Fibroblast of the aortic adventitia (primary cell): Measurements from ENCODE around the gene TAGLN2. TPM values are rescaled to one million over a fixed set of nuclear protein-coding genes. Genes with fewer than 3 reads are reported as not detected.
"Not testable (repeated sequence)": the region's sequence is repeated elsewhere in the genome, so short reads cannot be mapped to it uniquely, and the experiment has no call there.

ENCODE experiments used
- DNase-seq: peaks from one replicate; pipeline ENCODE4 v3.0.0-alpha.2; 2010; ENCODE audit warnings: low read depth
- H3K4me3 ChIP-seq: 2 replicates; pipeline ENCODE4 v1.5.1; 2011; ENCODE audit warnings: low read depth, mild to moderate bottlenecking, control low read depth, low read length, moderate library complexity
- total RNA-seq: library from RNA; depleted of rRNA; stranded (reverse); fragments of >200 nt; gene quantifications from 2 replicates; pipeline ENCODE4 v1.2.3, GENCODE V29; 2012; ENCODE audit warnings: low replicate concordance
- TF ChIP-seq, protein P1 (sequence below): IDR thresholded peaks from 2 replicates; pipeline ENCODE4 v1.5.1; 2011; ENCODE audit warnings: mild to moderate bottlenecking, low read length, control low read depth, inconsistent platforms; ENCODE audit not compliant: insufficient read depth

The TAGLN2 gene
- total RNA-seq, 1 donor, result 228 TPM

DNA sequence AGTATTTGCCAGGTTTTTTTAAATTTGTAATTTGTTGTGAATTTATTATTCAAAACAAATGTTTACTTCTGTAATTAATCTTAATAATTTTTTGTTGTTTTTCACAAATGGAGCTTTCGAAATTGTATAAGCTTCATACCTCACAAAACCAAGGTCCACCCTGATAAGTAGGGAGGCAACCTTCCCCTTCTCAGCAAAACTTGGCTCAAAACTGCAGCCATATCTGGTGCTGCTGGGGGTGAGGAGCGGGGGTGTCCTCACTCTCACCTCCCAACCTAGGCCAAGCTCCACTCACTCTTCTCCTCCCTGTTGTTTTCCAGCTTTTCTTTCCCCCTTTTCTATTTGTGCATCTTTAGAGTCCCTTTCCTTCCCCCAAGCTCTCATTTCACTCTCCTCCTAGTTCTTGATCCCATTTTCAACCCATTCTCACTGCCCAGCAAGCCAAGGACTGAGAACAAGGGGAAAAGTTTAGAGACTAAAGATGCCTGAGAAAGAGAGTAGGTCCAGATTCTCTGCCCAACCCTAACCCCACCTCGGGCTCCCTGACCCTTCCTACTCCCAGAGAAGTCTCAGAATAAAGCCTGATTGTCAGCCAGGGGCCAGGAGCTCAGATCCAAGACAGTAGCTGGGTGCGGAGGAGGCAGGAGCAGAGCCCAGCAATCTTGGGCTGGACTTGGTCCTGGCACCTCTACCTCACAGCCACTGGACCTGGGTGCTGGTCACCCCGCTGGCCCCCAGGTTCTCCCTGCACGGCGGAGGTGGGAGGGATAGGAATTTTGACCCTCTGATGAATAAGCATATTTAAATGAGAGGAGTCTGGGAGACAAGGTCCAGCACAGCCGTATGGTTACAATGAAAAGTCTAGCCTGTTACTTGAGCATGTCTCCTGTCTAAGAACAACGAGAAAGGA is 17.0 kb downstream of the TAGLN2 start:
- H3K4me3 ChIP-seq, result no peak overlapping the region
- TF ChIP-seq, protein P1, sequence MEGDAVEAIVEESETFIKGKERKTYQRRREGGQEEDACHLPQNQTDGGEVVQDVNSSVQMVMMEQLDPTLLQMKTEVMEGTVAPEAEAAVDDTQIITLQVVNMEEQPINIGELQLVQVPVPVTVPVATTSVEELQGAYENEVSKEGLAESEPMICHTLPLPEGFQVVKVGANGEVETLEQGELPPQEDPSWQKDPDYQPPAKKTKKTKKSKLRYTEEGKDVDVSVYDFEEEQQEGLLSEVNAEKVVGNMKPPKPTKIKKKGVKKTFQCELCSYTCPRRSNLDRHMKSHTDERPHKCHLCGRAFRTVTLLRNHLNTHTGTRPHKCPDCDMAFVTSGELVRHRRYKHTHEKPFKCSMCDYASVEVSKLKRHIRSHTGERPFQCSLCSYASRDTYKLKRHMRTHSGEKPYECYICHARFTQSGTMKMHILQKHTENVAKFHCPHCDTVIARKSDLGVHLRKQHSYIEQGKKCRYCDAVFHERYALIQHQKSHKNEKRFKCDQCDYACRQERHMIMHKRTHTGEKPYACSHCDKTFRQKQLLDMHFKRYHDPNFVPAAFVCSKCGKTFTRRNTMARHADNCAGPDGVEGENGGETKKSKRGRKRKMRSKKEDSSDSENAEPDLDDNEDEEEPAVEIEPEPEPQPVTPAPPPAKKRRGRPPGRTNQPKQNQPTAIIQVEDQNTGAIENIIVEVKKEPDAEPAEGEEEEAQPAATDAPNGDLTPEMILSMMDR, result no peak
- no peak for DNase-seq

DNA sequence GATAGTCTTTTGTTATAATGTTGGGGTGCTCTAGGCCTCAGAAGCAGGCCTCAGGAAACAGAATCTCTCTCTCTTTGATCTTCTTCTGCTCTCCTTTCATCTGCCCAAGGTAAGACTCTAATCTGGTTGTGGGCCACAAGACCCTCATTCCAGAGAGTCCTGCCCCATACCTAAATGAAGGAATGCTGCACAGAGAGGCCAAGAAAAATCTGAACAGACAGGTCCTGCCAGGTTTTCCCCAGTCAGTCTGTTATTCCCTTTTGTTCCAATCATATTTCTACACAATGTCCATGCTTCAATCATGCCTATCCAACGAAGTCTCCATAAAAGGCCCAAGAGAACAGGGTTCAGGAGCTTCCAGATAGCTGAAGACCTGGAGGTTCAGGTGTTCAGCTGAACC is 18.3 kb downstream of the TAGLN2 start:
- DNase-seq, result no peak
- TF ChIP-seq, protein P1, result no peak
- no peak overlapping the region for H3K4me3 ChIP-seq

DNA sequence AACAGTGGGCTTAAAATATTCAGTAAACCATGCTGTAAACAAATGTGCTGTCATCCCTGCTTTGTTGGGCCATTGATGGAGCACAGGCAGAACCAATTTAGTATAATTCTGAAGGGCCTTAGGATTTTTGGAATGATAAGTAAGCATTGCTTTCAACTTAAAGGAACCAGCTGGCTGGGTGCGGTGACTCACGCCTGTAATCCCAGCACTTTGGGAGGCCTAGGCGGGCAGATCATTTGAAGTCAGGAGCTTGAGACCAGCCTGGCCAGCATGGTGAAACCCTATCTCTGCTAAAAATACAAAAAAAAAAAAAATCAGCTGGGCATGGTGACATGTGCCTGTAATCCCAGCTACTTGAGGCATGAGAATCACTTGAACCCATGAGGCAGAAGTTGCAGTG is 21.3 kb downstream of the TAGLN2 start:
- DNase-seq, H3K4me3 ChIP-seq: not testable (repeated sequence)

DNA sequence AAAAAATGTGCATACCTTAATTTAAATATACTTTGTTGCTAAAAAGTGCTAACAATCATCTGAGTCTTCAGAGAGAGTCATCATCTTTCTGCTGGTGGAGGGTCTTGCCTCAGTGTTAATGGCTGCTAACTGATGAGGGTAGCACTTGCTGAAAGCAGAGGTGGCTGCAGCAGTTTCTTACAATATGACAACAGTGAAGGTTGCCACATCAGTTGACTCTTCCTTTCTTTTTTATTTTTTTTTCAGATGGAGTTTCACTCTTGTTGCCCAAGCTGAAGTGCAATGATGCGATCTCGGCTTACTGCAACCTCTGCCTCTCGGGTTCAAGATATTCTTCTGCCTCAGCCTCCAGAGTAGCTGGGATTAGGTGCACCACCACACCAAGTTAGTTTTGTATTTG is 22.8 kb downstream of the TAGLN2 start:
- DNase-seq, result no peak
- TF ChIP-seq, protein P1, result no peak

DNA sequence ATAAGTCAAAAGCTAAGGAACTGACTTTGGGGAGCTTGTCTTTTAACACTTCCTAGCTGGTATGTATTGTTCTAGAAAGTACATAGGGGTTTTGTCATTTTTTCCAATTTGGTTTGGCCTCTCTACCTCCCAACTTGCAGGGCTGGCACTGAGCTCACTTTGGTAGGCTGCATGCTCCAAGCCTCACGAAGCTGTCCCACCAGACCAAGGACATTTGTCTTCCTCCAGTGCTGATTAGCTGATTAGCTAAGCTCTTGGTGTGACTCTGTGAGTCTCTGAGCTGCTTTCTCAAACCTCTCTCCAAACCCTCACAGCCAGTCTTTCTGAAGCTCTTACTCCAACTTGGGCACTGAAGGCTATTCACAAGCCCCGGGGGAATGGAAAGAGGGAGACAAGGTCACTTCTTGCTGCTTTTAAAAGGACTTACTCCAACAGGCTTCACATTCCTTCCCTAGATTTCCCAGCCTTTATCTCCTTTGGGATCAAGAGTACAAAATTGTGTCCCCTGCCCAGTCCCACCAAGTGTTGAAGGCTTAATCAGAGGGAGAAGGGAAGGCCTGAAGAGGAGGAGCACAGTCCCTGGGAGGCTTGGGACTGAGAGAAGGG is 24.4 kb downstream of the TAGLN2 start:
- no peak for DNase-seq
- TF ChIP-seq, protein P1, result no peak
- H3K4me3 ChIP-seq, result no peak overlapping the region

More for the DNA sequence above, 22.8 kb downstream of the TAGLN2 start:
- no peak overlapping the region for H3K4me3 ChIP-seq

DNA sequence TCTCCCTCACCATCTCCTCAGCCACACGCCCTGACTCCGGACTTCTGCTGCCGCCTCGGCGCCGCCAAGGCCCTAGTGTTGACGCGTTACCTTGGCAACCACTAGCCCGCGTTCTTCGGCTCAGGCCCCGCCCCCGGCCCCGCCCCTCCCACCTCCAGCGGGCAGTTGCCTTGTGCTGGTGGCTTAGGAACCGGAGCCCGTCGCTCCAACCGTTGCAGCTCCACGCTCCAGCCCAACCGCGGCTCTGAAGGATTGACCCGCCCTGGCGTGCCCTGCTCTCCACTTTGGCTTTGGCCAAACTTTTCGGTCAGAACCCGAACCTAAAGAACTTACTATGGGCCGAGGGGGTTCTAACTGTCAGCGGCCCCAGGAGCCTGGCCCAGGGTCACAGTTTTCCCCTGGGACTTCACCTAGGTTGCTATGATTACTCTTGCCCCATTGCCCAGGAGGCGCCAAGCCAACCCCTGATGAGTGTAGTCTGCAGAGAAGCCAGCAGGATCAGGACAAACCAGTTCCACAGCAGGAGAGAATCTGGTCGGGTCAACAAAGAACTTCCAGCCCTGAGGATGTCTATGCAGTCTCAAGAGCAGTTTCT is 25.1 kb downstream of the TAGLN2 start, which contains the start of gene CFAP45:
CFAP45 (minus strand) TSS at position 80 of the 595 bp plus-strand sequence; CDS start at position 13, 67 bp downstream.
- peak; percentile 55 for DNase-seq
- no peak within 1 kb of the TSS for H3K4me3 ChIP-seq
- TF ChIP-seq, protein P1, result no peak

DNA sequence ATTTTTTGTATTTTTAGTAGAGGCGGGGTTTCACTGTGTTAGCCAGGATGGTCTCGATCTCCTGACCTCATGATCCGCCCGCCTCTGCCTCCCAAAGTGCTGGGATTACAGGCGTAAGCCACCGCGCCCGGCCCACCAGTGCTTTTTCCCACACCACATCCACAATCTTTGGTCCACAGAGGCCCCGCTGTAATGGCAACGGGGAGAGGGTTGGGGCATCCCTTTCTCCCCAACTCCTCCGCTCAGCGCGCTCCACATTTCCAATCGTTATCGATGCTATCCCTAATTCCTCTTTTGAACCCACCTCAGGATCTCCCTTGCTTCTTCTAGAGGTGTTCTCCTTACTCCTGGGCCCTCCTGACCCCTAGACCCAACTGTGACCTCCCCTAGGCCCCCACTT is 25.7 kb downstream of the TAGLN2 start:
- not testable (repeated sequence) for H3K4me3 ChIP-seq, DNase-seq
